AG09309 (cell line): ENCODE data around the gene DCAF12.

ENCODE experiments used
- DNase-seq: peaks from one replicate; pipeline ENCODE4 v3.0.0-alpha.2; 2010; ENCODE audit warnings: low read depth
- H3K4me3 ChIP-seq: 2 replicates; pipeline ENCODE4 v1.5.1; 2011; ENCODE audit warnings: mild to moderate bottlenecking, low read depth, low read length, moderate library complexity; ENCODE audit not compliant: control insufficient read depth
- CTCF ChIP-seq: IDR thresholded peaks from 2 replicates; pipeline ENCODE4 v1.5.1; 2011; ENCODE audit warnings: mild to moderate bottlenecking, low read depth, low read length, inconsistent platforms; ENCODE audit not compliant: insufficient read depth, control insufficient read depth; ENCODE audit errors: missing control alignments

DCAF12 gene

DNA sequence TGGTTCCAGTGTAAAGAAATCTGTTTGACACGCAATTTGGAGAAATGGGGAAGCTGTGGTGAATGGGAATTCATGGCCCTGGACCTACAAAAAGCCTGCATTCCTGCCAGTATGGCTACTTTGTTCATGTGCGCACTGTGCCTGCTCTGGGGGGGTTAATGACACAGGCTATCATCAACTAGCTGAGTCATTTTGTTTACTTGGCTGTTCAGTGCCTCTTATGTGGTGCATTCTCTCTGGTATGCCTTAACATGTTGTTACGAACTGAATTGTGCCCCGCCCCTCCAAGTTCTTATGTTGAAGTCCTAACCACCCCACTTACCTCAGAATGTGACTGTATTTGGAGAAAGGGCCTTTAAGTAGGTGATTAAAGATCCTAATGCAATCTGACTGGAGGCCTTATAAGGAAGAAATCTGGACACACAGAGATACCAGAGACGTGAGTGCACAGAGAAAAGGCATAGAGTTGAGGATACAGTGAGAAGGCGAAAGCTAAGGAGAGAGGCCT lies 31.9 kb upstream of the DCAF12 start:
- H3K4me3 ChIP-seq: no peak overlapping the region
- DNase-seq: no peak
- TF ChIP-seq CTCF: no peak

- TF ChIP-seq CTCF: no peak
- H3K4me3 ChIP-seq: no peak overlapping the region
- DNase-seq: no peak
Observed at GRCh38 chr9:34157898-34158297, 31.4 kb upstream of the DCAF12 start.

DNA sequence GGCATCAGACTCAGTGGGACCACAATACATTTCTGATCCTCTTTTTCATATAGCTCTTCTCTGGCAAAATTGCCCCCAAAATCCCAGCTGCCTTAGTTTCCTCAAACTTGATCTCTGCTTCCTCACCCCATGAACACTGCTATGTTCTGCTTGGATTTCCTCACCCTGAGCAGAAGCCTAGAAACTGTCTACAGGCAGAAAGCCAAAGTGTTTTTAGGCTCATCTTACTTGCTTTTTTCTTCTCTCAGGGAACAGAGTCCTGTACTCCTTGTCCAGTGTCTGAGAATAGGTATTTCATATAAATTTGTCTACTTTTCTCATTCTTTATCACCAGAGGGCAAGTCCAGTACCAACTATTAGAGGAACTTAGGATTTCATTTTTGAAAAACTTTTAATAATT lies 30.8 kb upstream of the DCAF12 start:
- H3K4me3 ChIP-seq: no peak overlapping the region
- no peak for DNase-seq
- no peak for TF ChIP-seq CTCF

DNA sequence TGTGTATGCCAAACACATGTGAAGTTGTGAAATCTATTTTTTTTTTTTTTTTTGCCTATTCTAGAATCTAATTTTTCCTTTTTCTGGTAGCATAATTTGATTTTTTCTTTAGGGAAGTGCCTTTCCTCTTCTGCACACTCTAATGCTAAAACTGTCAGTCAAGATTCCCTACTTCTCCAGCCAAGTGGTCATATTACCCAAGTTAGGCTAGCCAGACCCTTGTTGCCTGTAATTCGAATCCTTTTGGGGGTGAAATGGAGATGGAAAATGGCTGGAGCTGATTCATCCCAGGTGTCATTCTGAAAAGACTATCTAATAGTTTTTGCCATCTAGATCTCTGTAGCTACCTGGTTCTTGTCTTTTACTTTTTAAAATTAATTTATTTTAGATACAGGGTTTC lies 27.6 kb upstream of the DCAF12 start:
- no peak overlapping the region for H3K4me3 ChIP-seq
- no peak for TF ChIP-seq CTCF
- no peak for DNase-seq

DNA sequence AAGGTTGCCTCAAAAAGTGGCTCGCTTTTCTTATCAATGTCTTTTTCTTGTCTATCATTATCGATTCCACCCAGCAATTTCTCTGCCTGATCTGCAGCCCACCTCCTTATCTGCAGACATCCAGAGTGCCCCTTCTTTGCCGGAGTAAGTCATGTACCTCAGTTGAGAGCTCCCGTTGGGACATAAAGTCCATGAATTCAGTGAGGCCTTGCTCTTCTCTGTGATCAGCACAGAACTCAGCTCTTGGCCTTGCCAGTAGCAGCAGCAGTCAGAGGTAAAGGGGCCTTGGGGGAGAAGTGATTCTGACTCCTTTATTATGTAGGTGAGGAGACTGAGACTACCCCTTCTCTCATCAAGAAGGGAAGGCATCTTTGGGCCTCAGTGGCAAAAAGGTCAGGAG lies 24.9 kb upstream of the DCAF12 start:
- DNase-seq: no peak
- H3K4me3 ChIP-seq: no peak overlapping the region
- no peak for TF ChIP-seq CTCF

DNA sequence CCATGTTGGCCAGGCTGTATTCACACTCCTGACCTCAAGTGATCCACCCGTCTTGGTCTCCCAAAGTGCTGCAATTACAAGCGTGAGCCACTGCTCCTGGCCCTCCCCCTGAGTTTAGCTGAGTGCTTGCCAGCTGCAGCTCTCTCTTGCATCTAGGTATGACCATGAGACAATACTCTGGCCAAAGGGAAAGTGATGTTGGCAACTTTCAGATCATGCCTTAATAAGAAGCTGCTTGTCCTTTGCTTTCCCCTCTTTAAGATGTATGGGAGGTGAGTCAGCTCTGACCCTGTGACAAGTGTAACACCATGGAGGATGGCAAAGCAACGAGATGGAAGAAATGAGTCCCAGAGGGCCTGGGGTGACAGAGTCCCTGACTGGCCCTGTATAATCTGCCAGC lies 18.7 kb upstream of the DCAF12 start:
- no peak for DNase-seq
- TF ChIP-seq CTCF: no peak
- H3K4me3 ChIP-seq: no peak overlapping the region

GRCh38 chr9:34143116-34143515 lies 16.6 kb upstream of the DCAF12 start:
- DNase-seq: no peak
- H3K4me3 ChIP-seq: no peak overlapping the region
- no peak for TF ChIP-seq CTCF
